Measurements from ENCODE around the gene SOST. TPM values are rescaled to one million over a fixed set of nuclear protein-coding genes. Genes with fewer than 3 reads are reported as not detected.

SOST gene
- total RNA-seq, 4 donors from 2014 or later = 0.49 TPM; not detected in 3

DNA sequence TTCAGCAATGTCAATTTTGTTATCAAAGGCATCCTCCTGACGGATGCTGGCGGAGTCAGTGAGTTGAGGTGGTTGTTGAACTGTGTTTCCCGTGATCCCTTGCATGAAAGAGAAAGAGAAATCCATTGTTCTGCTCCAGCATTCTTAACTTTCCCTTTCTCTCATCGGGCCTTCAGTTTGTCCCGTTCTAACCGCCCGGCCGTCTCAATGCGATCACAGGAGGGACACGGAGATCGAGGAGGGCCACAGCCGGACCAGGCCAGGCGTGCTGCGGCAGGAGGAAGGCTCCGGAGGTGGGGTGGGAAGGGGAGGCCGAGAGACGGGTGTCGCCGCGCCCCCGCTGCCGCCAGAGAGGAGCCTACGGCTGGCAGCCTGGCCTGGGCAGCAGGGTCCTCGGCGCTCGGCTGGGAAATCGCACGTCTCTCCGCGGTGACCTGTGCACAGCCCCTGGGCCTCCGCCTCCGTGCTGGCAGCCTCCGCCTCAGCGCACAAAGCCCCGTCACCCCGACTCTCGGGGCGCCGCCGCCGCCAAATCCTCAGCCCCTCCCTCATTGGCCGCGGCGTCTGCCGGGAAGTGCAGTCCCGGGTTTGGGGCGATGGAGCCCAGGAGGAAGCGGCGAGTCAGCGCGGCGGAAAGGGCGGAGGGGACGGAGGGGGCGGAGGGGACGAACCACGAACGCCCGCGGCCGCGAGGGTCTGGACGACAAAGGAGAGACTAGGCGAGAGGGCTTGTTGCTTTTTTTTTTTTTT is 38.1 kb downstream of the SOST start:
- no peaks in the 10 kb centered on the region for H3K27me3 ChIP-seq
- DNase-seq = peak; percentile 10
- H3K4me1 ChIP-seq = peaks cover 0 to 33% (median 12%) of the 10 kb centered on the region in 3 donors
- H3K9me3 ChIP-seq = no peaks in the 10 kb centered on the region
- intact Hi-C loops (cut with DNase I) = no loop called here
- peak overlapping the region; percentile 92 to 96 (median 94) for H3K27ac ChIP-seq
- peak overlapping the region; percentile 68 to 86 (median 80) for H3K4me3 ChIP-seq
- peak in 2 of 4 donors; percentile 68 to 70 for TF ChIP-seq POLR2A (IDR thresholded peaks at IDR 0.05)
- TF ChIP-seq, protein P1, sequence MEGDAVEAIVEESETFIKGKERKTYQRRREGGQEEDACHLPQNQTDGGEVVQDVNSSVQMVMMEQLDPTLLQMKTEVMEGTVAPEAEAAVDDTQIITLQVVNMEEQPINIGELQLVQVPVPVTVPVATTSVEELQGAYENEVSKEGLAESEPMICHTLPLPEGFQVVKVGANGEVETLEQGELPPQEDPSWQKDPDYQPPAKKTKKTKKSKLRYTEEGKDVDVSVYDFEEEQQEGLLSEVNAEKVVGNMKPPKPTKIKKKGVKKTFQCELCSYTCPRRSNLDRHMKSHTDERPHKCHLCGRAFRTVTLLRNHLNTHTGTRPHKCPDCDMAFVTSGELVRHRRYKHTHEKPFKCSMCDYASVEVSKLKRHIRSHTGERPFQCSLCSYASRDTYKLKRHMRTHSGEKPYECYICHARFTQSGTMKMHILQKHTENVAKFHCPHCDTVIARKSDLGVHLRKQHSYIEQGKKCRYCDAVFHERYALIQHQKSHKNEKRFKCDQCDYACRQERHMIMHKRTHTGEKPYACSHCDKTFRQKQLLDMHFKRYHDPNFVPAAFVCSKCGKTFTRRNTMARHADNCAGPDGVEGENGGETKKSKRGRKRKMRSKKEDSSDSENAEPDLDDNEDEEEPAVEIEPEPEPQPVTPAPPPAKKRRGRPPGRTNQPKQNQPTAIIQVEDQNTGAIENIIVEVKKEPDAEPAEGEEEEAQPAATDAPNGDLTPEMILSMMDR (IDR thresholded peaks at IDR 0.05) = no peak
- H3K36me3 ChIP-seq = no peaks in the 10 kb centered on the region
- WGBS, 2 donors = 0% methylated on average over 19 to 24 of the region's 64 CpGs

DNA sequence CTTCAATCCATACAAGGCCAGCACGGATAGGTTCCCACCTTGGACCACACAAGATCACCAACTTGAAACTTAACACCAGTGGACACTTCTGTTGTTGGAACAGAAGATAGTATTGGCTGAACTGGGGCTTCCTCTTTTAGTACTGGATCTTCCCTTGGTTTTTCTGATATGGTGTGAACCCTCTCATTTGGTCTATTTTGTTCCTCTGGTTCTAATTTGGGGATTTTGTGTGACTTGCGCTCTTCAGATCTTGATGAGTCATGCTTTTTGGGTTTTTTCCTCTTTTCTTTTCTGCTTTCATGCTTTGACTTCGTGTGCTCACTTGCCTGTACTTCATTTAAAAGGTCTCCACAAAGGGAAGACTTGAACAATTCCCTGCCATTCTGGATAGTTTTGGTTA is 39.0 kb downstream of the SOST start:
- TF ChIP-seq, protein P1 (IDR thresholded peaks at IDR 0.05) = no peak
- TF ChIP-seq POLR2A (IDR thresholded peaks at IDR 0.05) = no peak
- H3K9me3 ChIP-seq = no peaks in the 10 kb centered on the region
- no peaks in the 10 kb centered on the region for H3K36me3 ChIP-seq
- H3K4me1 ChIP-seq = peaks cover under 1 to 33% (median 12%) of the 10 kb centered on the region in 3 donors
- DNase-seq = no peak
- peak overlapping the region; percentile 92 to 96 (median 94) for H3K27ac ChIP-seq
- intact Hi-C loops (cut with DNase I) = no loop called here
- H3K27me3 ChIP-seq = no peaks in the 10 kb centered on the region
- peak overlapping the region in 1 of 4 donors; percentile 77 for H3K4me3 ChIP-seq
- WGBS, 2 donors = 39 to 44% methylated on average over 3 of the region's 3 CpGs

DNA sequence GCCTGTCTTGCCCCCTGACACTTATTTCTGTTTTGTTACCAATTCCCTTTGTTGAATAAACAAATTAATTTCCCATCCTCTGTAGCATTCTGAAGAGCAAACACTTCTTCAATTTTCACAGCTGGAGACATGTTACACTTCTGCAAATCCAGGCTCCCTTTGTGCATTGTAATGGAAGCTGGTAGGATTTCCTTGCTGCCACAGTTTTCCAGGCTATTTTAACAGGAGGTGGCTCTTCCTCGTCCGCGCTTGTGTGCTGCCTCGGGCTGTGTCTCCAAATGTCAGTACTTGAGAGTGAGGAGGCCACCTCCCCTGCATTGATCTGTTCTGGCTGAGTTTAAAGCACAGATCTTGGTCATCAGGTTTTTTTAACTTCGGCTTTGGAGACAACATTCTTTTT is 40.0 kb downstream of the SOST start:
- Histone ChIP-seq H3K4me3 (no peak overlapping the region), H3K4me1 (peaks cover 9 to 41% (median 16%) of the 10 kb centered on the region in 3 donors), H3K27me3 (peaks cover 0 to 7% (median 0%) of the 10 kb centered on the region in 4 donors), H3K9me3 (no peaks in the 10 kb centered on the region), H3K27ac (no peak overlapping the region), H3K36me3 (no peaks in the 10 kb centered on the region)
- WGBS, 2 donors = 40 to 47% methylated on average over 5 of the region's 5 CpGs
- intact Hi-C loops (cut with DNase I) = no loop called here
- TF ChIP-seq, protein P1 (IDR thresholded peaks at IDR 0.05) = no peak
- TF ChIP-seq POLR2A (IDR thresholded peaks at IDR 0.05) = no peak
- no peak for DNase-seq

DNA sequence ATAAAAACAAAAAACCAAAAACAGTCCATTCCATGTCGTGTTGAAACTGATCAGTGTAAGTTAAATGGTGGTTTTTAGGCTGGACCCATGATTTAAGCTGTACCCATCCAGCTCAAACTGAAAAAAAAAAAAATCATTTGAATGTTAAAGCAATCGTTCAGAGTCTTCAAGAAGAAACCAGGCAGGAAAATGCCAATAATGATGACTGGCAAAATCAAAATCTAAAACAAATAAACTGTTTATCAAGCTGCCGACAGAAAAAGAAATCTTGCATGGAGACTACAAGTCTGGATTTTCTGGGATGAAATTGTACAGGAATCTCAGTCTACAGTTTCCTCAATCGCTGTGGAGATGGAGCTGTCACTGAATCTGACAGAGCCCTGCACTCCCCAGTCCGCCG is 40.7 kb downstream of the SOST start:
- no peak overlapping the region for H3K4me3 ChIP-seq

More for the DNA sequence above, 40.7 kb downstream of the SOST start:
- no peak for TF ChIP-seq POLR2A (IDR thresholded peaks at IDR 0.05)
- TF ChIP-seq, protein P1 (IDR thresholded peaks at IDR 0.05) = no peak
- H3K27ac ChIP-seq = no peak overlapping the region
- H3K36me3 ChIP-seq = no peaks in the 10 kb centered on the region
- H3K9me3 ChIP-seq = no peaks in the 10 kb centered on the region
- intact Hi-C loops (cut with DNase I) = no loop called here
- DNase-seq = no peak
- H3K4me1 ChIP-seq = peaks cover 14 to 47% (median 22%) of the 10 kb centered on the region in 3 donors
- WGBS, 2 donors = 65% methylated on average over 6 of the region's 6 CpGs
- H3K27me3 ChIP-seq = peaks cover 0 to 14% (median 0%) of the 10 kb centered on the region in 4 donors

Data from esophagus squamous epithelium (tissue), 5 donors.